Hematopoietic multipotent progenitor cell treated with erythropoietin and hydrocortisone succinate and interleukin-3 and kit ligand, for 15 days (in vitro differentiated cells): ENCODE results near the gene CYRIA.

Experiments
- DNase-seq: peaks from one replicate; pipeline ENCODE4 v3.0.0-alpha.2; 2015; ENCODE audit warnings: low spot score

Gene CYRIA

GRCh38 chr2:16665748-16666448 lies at the start of gene CYRIA:
Gene CYRIA, minus strand, starts transcription at chr2:16665834. Its CDS starts 77,715 bp downstream, at chr2:16588119.
- DNase-seq, result peak; percentile 4

GRCh38 chr2:16713011-16713423 lies 47.4 kb upstream of the CYRIA start:
- DNase-seq, result no peak

DNA sequence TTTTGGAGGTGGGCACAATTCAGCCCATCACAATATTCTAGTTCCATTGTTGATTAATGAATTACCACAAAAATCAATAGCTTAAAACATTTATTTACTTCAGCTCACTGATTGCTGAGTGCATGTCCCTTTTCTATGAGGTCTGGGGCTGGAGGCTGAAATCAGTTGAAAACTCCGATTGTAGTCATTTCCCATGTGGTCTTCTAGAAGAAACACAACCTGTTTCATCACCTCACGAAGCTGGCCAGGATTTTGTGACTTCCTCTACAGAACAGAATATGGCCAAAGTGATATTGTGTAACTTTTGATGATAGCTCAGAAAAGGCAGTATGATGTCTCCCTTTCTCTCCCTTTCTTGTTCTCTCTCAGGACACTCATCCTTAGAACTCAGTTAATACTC lies 44.1 kb upstream of the CYRIA start:
- no peak for DNase-seq

- no peak for DNase-seq
Measured at GRCh38 chr2:16708173-16708572, 42.5 kb upstream of the CYRIA start.

DNA sequence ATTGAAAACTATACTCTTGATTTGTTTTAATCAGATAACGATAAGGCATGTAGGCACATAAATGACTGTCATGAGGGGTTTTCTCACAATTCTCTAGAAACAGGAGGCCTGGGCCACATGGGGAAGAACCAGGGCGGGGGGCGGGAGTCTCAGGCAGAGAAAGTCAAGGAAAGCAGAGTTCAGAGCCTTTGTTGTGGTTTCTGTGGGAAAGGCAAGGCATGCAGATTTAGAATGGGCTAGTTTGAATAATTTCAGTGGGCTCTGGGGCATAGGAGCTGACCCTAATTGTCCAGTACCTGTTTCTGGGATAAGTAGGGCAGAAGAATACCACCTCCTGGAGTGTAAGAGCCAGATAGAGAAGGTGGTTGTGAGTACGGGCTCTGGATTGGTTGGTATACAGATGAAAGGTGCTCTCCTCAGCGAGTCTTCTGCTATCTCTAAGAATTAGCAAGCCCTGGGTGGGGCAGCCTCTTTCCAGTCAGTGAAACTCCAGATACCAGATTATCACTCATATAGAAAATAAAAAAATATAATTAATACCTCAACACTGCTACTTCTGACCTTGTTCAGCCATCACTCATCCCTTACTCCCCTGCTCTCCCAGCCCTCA lies 41.5 kb upstream of the CYRIA start:
- no peak for DNase-seq

- no peak for DNase-seq
Measured at GRCh38 chr2:16700551-16701259, 35.1 kb upstream of the CYRIA start.

DNA sequence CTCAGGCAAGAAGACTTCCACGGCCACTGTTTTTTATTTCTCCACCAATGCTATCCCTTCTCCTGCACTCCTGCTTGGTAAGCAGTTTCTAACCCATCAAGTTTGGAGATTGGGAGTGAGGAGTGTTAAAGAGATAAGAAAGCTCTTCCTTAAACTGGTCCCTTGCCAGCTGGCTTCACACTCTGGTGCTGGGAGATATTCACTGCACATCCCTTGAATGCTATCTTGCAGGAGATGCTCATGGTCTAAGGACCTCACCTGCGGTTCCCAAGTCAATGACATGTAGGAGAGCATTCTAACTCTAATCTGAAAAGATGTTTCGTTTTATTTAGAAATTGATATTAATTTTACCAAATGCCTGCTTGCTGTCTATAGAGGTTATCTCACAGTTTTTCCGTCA lies 28.2 kb upstream of the CYRIA start:
- DNase-seq, result no peak

DNA sequence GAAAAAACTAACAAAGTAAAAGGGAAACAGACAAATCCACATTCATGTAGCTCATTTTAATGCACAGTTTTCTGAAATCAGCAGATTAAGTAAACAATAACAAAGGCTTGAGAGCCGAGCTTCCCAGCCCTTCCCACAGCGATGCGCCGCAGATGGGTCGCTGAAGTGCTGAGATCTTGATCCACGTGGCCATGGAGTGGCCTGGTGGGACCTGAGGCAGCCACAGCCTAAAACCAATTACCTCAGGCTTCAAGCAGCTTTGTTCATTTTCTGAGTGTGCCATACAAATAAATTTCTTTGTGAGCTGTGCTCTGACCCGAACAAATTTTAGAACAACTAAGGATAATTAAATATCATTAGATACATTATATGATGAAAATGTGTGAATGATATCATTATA lies 25.6 kb upstream of the CYRIA start:
- DNase-seq, result no peak

GRCh38 chr2:16687955-16688354 lies 22.3 kb upstream of the CYRIA start:
- DNase-seq, result no peak

- no peak for DNase-seq
Measured at GRCh38 chr2:16687222-16687621, 21.6 kb upstream of the CYRIA start.

DNA sequence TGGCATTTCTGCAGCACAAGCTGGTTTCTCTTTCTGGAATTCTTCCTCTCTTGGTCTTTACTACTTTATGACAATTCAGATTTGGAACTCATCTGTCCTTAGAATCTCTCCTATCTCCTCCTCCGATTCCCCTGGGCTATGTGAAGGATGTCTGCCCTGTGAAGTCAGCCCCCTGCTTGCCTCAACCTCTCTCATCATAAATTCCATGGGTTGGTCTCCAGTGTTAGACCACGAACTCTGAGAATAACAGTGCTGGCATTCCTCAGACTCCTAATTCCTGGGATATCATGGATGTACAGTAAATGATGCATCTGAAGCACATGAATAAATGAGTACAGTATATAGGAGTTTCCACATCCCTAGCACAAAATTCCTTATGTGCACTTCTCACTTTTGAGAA lies 21.0 kb upstream of the CYRIA start:
- no peak for DNase-seq

DNA sequence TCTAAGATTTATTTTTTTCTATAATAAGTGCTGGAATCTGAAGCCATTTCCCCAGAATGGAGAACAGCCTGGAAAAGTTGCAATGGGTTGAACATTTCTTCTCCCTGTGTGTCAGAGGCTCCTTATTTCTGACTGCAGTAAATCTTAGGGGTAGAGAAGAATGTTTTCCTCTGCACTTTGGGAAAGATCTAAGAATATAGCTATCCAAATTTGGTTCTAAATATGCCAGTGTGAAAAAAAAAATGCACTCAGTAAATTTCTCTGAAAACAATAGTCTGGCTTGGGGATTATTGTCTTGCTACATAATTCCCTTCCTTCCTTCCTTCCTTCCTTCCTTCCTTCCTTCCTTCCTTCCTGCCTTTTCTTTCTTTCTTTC lies 19.7 kb upstream of the CYRIA start:
- no peak for DNase-seq

DNA sequence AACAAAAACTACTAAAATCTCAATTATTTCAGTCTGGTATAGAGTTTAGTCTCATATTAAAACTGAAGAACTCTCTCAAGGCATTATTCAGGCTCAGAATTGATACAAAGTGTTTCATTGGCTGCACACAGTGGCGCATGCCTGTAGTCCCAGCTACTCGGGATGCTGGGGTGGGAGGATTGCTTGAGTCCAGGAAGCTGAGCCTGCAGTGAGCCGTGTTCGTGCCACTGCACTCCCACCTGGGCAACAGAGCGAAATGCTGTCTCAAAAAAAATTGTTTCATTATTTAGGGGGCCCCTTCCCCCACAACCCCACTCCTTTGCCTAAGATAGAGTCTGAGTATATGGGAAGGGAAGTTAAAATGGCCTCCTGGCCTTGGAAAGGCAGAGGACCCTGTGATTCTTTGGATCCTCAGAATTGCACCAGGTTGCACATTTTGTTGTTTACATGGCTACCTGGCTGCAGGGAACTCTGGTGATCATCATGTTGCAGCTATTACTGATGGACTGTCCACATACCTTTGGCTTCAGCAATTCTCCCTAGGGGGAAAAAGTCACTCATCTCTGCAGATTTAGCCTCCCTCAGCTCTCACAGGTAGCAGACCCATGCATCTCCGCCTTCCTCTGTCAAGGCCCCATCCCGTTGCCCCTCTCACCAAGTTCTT lies 19.2 kb upstream of the CYRIA start:
- no peak for DNase-seq

DNA sequence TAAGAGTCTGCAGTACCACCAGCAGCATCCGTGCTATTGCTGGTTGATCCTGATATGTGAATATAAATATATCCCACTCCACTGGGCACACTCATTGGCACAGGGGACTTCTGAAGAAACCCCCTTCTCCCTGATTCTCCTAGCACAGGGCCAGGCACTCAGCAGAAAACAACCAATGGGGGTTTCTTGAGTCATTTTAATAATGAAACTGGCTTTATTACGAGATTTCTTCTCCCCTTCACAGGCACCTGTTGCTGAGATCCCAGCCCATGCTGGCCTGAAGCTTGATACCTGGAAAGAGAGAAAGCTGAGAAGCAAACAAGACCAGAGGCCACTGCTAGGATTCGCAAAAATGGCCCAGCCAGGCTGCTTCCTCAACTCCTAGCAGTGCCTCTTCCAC lies 17.9 kb upstream of the CYRIA start:
- no peak for DNase-seq

- no peak for DNase-seq
Measured at GRCh38 chr2:16682431-16683118, 16.9 kb upstream of the CYRIA start.

- DNase-seq, result no peak
Measured at GRCh38 chr2:16680781-16681180, 15.1 kb upstream of the CYRIA start.

GRCh38 chr2:16680304-16680703 lies 14.7 kb upstream of the CYRIA start:
- no peak for DNase-seq

GRCh38 chr2:16678964-16679363 lies 13.3 kb upstream of the CYRIA start:
- no peak for DNase-seq

DNA sequence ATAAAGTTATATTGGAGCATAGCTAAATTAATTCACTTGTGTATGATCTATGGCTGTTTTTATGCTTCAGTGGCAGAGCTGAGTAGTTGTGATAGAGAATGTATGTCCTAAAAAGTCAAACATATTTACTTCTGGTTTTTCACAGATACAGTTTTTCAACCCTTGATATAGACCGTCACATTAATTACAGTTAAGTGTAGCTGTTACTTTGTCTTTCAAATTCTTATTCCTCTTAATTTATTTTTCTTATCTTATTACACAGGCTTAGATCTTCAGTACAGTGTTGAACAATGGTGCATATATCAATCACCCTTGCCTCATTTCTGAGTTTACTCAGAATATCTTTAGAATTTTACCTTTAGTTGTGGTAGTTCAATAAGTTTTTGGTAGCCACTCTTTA lies 12.2 kb upstream of the CYRIA start:
- no peak for DNase-seq

GRCh38 chr2:16675781-16676180 lies 10.1 kb upstream of the CYRIA start:
- no peak for DNase-seq

DNA sequence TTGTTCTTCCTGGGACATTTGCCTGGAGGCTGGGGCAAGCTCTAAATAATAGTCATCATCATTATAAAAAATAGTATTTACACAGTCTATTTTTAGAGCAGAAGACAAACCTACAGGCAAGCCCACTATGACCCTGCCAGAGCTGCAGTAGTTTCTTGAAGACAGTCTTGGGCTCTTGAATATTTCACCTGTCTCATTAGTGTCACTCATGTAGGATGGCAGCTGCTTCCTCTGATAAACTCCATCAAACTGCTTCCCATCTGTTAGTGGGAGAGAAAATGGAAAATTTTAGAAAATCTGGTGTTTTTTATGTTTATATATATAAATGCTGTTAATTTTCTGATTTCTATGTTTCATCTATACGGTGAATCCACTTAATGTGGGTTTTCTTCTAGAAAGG lies 8.5 kb upstream of the CYRIA start:
- DNase-seq, result no peak

- no peak for DNase-seq
Measured at GRCh38 chr2:16671760-16672159, 6.1 kb upstream of the CYRIA start.
